Neuronal stem cell (in vitro differentiated cells): ENCODE measurements around the gene GIGYF2.
A peak's percentile ranks its signal among the peaks of the same experiment; 100 is the strongest.

Experiments used
- DNase-seq: peaks from one replicate; pipeline ENCODE4 v3.0.0-alpha.2; 2013; ENCODE audit warnings: low spot score
- H2AFZ ChIP-seq: one replicate; pipeline ENCODE4 v1.6.1; 2013; ENCODE audit warnings: mild to moderate bottlenecking, low read length, inconsistent platforms
- H2AK5ac ChIP-seq: 2 replicates; pipeline ENCODE4 v1.6.1; 2013; ENCODE audit warnings: low read depth, mild to moderate bottlenecking, inconsistent platforms, low read length, moderate library complexity, mixed read lengths
- H2BK120ac ChIP-seq: 2 replicates; pipeline ENCODE4 v1.6.1; 2013; ENCODE audit warnings: low read depth, mild to moderate bottlenecking, inconsistent platforms, low read length, moderate library complexity, mixed read lengths
- H2BK12ac ChIP-seq: one replicate; pipeline ENCODE4 v1.6.1; 2013; ENCODE audit warnings: low read length, inconsistent platforms
- H2BK15ac ChIP-seq: 2 replicates; pipeline ENCODE4 v1.6.1; 2013; ENCODE audit warnings: mild to moderate bottlenecking, low read length, inconsistent platforms, mixed read lengths
- H2BK5ac ChIP-seq: one replicate; pipeline ENCODE4 v1.6.1; 2013; ENCODE audit warnings: inconsistent platforms, mild to moderate bottlenecking, low read length, moderate library complexity
- H3K14ac ChIP-seq: one replicate; pipeline ENCODE4 v1.6.1; 2013; ENCODE audit warnings: low read length, inconsistent platforms
- H3K18ac ChIP-seq: 2 replicates; pipeline ENCODE4 v1.6.1; 2013; ENCODE audit warnings: low read length, inconsistent platforms
- H3K23ac ChIP-seq: 2 replicates; pipeline ENCODE4 v1.6.1; 2013; ENCODE audit warnings: low read depth, mild to moderate bottlenecking, mixed read lengths, low read length, inconsistent platforms; ENCODE audit not compliant: poor library complexity
- H3K27ac ChIP-seq: replicated peaks from 3 replicates; pipeline ENCODE4 v1.5.1; 2013; ENCODE audit warnings: low read length, inconsistent platforms
- H3K27me3 ChIP-seq, 3 experiments: 2 replicates each; pipeline ENCODE4 v1.6.1; 2013; ENCODE audit warnings: low read length in 3 of 3, mild to moderate bottlenecking in 2 of 3, inconsistent platforms in 1 of 3, low read depth in 1 of 3, mixed read lengths in 1 of 3, moderate library complexity in 1 of 3; ENCODE audit not compliant: control insufficient read depth in 3 of 3, insufficient read depth in 3 of 3
- H3K36me3 ChIP-seq, 2 donors: replicated peaks in 1 of 2; 2 replicates each; pipeline ENCODE4 v1.6.1; 2013; ENCODE audit warnings: low read length in 2 of 2; ENCODE audit not compliant: control insufficient read depth in 2 of 2, insufficient read depth in 2 of 2
- H3K4ac ChIP-seq: 2 replicates; pipeline ENCODE4 v1.6.1; 2013; ENCODE audit warnings: inconsistent platforms, mild to moderate bottlenecking, low read length, moderate library complexity
- H3K4me1 ChIP-seq, 2 donors: 1 replicate in 1 of 2; 2 replicates in 1 of 2; pipeline ENCODE4 v1.6.1; 2013; ENCODE audit warnings: low read length in 2 of 2, low read depth in 1 of 2; ENCODE audit not compliant: control insufficient read depth in 2 of 2, insufficient read depth in 1 of 2
- H3K4me2 ChIP-seq: one replicate; pipeline ENCODE4 v1.6.1; 2013; ENCODE audit warnings: mild to moderate bottlenecking, low read length, inconsistent platforms; ENCODE audit not compliant: insufficient read depth, poor library complexity, severe bottlenecking
- H3K4me3 ChIP-seq, 2 donors: 2 replicates each; pipeline ENCODE4 v1.5.1; 2013; ENCODE audit warnings: low read length in 2 of 2, mild to moderate bottlenecking in 2 of 2, inconsistent platforms in 1 of 2, moderate library complexity in 1 of 2
- H3K79me1 ChIP-seq: one replicate; pipeline ENCODE4 v1.6.1; 2013; ENCODE audit warnings: low read depth, mild to moderate bottlenecking, inconsistent platforms, low read length, moderate library complexity
- H3K9ac ChIP-seq: one replicate; pipeline ENCODE4 v1.6.1; 2013; ENCODE audit warnings: mild to moderate bottlenecking, low read depth, low read length, inconsistent platforms; ENCODE audit not compliant: poor library complexity
- H3K9me3 ChIP-seq, 2 donors: replicated peaks in 1 of 2; 2 replicates each; pipeline versions ENCODE3 to v1.6.1; 2013; ENCODE audit warnings: low read length in 2 of 2, mild to moderate bottlenecking in 2 of 2, inconsistent platforms in 1 of 2, low read depth in 1 of 2, mixed read lengths in 1 of 2, moderate library complexity in 1 of 2; ENCODE audit not compliant: control insufficient read depth in 2 of 2, insufficient read depth in 1 of 2
- H4K8ac ChIP-seq: one replicate; pipeline ENCODE4 v1.6.1; 2013; ENCODE audit warnings: low read depth, mild to moderate bottlenecking, inconsistent platforms, low read length, moderate library complexity
- H4K91ac ChIP-seq: one replicate; pipeline ENCODE4 v1.6.1; 2013; ENCODE audit warnings: low read length, low read depth, mild to moderate bottlenecking, inconsistent platforms; ENCODE audit not compliant: poor library complexity
- WGBS, 2 donors: extraction: QIAGEN DNeasy Blood & Tissue Kit; methylation state at CpG; one replicate each; pipeline ENCODE4 v1.1.7; 2013; ENCODE audit warnings: missing lambda C conversion rate in 2 of 2, mixed read lengths in 1 of 2; ENCODE audit not compliant: insufficient read length in 2 of 2, insufficient replicate concordance in 1 of 2; ENCODE audit errors: extremely low coverage in 2 of 2; 5-methylcytosine and 5-hydroxymethylcytosine counted together

GIGYF2 gene

GRCh38 chr2:232697807-232698110 lies 628 bp downstream of the GIGYF2 start:
- H3K79me1 ChIP-seq: peaks cover 13% of the 10 kb centered on the region
- peak overlapping the region; percentile 98 for H3K9ac ChIP-seq
- H4K8ac ChIP-seq: no peak overlapping the region
- H2BK12ac ChIP-seq: no peak overlapping the region
- H2BK120ac ChIP-seq: no peak overlapping the region
- peak overlapping the region; percentile 78 for H3K4me2 ChIP-seq
- peak overlapping the region; percentile 64 for H2AK5ac ChIP-seq
- peak overlapping the region; percentile 92 for H2BK5ac ChIP-seq
- peak overlapping the region; percentile 57 for H3K23ac ChIP-seq
- no peak for DNase-seq
- H4K91ac ChIP-seq: no peak overlapping the region
- peak overlapping the region; percentile 100 for H3K4ac ChIP-seq
- H3K4me3 ChIP-seq: peak overlapping the region; percentile 99
- no CpG with 5 or more reads among the region's 11 CpGs for WGBS, 2 donors
- peak overlapping the region; percentile 99 for H3K18ac ChIP-seq
- no peak overlapping the region for H2BK15ac ChIP-seq
- peaks cover 5 to 14% of the 10 kb centered on the region in 2 donors for H3K4me1 ChIP-seq
- H2AFZ ChIP-seq: peak overlapping the region; percentile 95
- H3K14ac ChIP-seq: peak overlapping the region; percentile 11
- no peaks in the 10 kb centered on the region for H3K9me3 ChIP-seq
- H3K27me3 ChIP-seq: no peaks in the 10 kb centered on the region
- peak overlapping the region; percentile 75 for H3K27ac ChIP-seq
- peaks cover 0 to 36% of the 10 kb centered on the region in 2 donors for H3K36me3 ChIP-seq

DNA sequence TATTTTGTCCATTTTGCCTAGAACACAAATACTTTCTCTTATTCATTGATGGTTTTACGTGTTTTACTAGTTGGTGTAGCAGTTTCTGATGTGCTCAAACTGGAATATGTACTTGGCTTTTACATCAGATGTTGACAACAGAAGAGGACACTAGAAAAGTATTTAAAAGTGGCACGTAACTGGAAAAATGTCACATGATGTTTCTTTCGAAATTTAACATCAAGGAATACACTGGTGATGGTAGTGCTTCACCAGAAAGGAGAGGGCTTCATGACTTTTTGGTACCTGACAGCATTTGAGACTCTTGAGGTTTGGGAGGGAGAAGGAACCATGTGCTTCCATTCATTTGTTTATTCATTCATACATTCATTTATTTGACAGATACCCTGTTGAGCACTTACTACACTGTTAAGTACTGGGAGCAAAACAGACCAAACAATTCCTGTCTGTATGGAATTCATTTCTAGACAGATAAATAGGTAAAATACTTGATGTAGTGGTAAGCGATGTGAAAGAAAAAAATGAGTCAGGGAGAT lies 1.5 kb downstream of the GIGYF2 start:
- peaks cover 0 to 44% of the 10 kb centered on the region in 2 donors for H3K36me3 ChIP-seq
- no peak overlapping the region for H4K91ac ChIP-seq
- no peak overlapping the region for H3K4ac ChIP-seq
- no peaks in the 10 kb centered on the region for H3K9me3 ChIP-seq
- no peak overlapping the region for H3K23ac ChIP-seq
- H3K14ac ChIP-seq: no peak overlapping the region
- H3K4me3 ChIP-seq: peak overlapping the region in 1 of 2 donors; percentile 99
- no peak overlapping the region for H2AK5ac ChIP-seq
- H3K27me3 ChIP-seq: no peaks in the 10 kb centered on the region
- no peak overlapping the region for H2BK15ac ChIP-seq
- no peak overlapping the region for H3K9ac ChIP-seq
- 100% methylated on average over 1 of the region's 4 CpGs for WGBS, 2 donors
- H3K79me1 ChIP-seq: peaks cover 13% of the 10 kb centered on the region
- no peak overlapping the region for H3K27ac ChIP-seq
- H2BK12ac ChIP-seq: no peak overlapping the region
- DNase-seq: no peak
- no peak overlapping the region for H3K4me2 ChIP-seq
- H2BK5ac ChIP-seq: no peak overlapping the region
- H3K18ac ChIP-seq: no peak overlapping the region
- peaks cover 5 to 14% of the 10 kb centered on the region in 2 donors for H3K4me1 ChIP-seq
- no peak overlapping the region for H4K8ac ChIP-seq
- no peak overlapping the region for H2AFZ ChIP-seq
- no peak overlapping the region for H2BK120ac ChIP-seq

DNA sequence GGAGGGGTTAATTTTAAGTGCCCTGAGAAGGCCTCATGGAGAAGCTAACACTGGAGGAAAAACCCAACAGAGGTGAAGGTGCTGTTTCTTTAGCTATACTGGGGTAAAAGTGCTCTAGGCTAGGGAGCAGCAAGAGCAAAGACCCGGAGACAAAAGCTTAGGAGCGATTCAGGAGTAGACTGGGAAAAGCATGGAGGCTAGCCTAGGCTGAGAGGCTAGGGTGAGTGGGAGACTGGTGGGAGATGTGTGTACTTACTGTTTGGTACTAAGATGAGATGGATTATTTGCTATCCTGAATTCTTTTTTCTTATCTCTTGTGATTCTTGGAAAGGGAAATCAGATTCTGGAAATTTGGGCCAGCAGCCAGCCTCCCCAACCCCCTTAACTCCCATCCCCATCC lies 2.0 kb downstream of the GIGYF2 start:
- WGBS, 2 donors: no CpG with 5 or more reads among the region's 2 CpGs
- H3K79me1 ChIP-seq: peaks cover 13% of the 10 kb centered on the region
- peaks cover 0 to 49% of the 10 kb centered on the region in 2 donors for H3K36me3 ChIP-seq
- H3K4me3 ChIP-seq: peak overlapping the region in 1 of 2 donors; percentile 99
- no peak overlapping the region for H4K91ac ChIP-seq
- no peaks in the 10 kb centered on the region for H3K27me3 ChIP-seq
- H3K27ac ChIP-seq: no peak overlapping the region
- no peak overlapping the region for H3K23ac ChIP-seq
- no peak overlapping the region for H2BK12ac ChIP-seq
- H2BK15ac ChIP-seq: no peak overlapping the region
- no peak overlapping the region for H2AFZ ChIP-seq
- H3K4me1 ChIP-seq: peaks cover 5 to 14% of the 10 kb centered on the region in 2 donors
- no peak for DNase-seq
- no peak overlapping the region for H2AK5ac ChIP-seq
- no peak overlapping the region for H3K18ac ChIP-seq
- H3K9me3 ChIP-seq: no peaks in the 10 kb centered on the region
- no peak overlapping the region for H2BK5ac ChIP-seq
- no peak overlapping the region for H3K4ac ChIP-seq
- peak overlapping the region; percentile 55 for H3K9ac ChIP-seq
- no peak overlapping the region for H4K8ac ChIP-seq
- H3K14ac ChIP-seq: no peak overlapping the region
- H2BK120ac ChIP-seq: no peak overlapping the region
- H3K4me2 ChIP-seq: no peak overlapping the region

DNA sequence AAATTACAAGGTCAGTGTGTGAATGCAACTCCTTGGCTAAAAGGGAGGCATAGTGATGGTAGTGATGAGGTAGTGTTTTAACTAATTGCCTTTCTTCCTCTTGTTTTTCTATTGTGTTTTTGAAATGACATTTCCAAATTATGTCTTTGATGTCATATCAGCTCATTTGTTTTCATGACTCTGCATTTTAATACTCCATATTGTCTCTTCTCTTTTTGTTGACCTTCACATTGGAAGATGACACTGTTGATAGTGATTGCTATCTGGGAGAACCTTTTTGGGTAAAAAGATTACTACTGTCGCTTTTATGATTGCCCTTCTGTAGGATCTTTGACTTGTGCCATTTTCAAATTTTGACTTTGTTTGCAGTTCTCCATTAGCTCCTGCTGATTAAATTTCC lies 3.0 kb downstream of the GIGYF2 start:
- no peak overlapping the region for H3K14ac ChIP-seq
- H3K4ac ChIP-seq: no peak overlapping the region
- H4K91ac ChIP-seq: no peak overlapping the region
- no peak overlapping the region for H2AK5ac ChIP-seq
- H4K8ac ChIP-seq: no peak overlapping the region
- H3K27me3 ChIP-seq: no peaks in the 10 kb centered on the region
- no peak overlapping the region for H3K23ac ChIP-seq
- no peak overlapping the region for H2AFZ ChIP-seq
- H3K79me1 ChIP-seq: peaks cover 13% of the 10 kb centered on the region
- no peak overlapping the region for H3K27ac ChIP-seq
- H3K9ac ChIP-seq: no peak overlapping the region
- DNase-seq: no peak
- no peak overlapping the region for H2BK15ac ChIP-seq
- peaks cover 0 to 57% of the 10 kb centered on the region in 2 donors for H3K36me3 ChIP-seq
- no peaks in the 10 kb centered on the region for H3K9me3 ChIP-seq
- H3K4me3 ChIP-seq: no peak overlapping the region
- no CpG with 5 or more reads among the region's 1 CpG for WGBS, 2 donors
- H3K4me1 ChIP-seq: peaks cover 5 to 14% of the 10 kb centered on the region in 2 donors
- H2BK5ac ChIP-seq: no peak overlapping the region
- H3K4me2 ChIP-seq: no peak overlapping the region
- H2BK120ac ChIP-seq: no peak overlapping the region
- no peak overlapping the region for H3K18ac ChIP-seq
- H2BK12ac ChIP-seq: no peak overlapping the region
